Duodenal mucosa (tissue), 2 donors: ENCODE results near the gene AKAP17A.
"Not testable (repeated sequence)": the region's sequence is repeated elsewhere in the genome, so short reads cannot be mapped to it uniquely, and the experiment has no call there.

Experiments used
- H3K27ac ChIP-seq: one replicate; pipeline ENCODE4 v1.7.0; 2013; ENCODE audit warnings: low read depth, low read length
- H3K27me3 ChIP-seq, 2 donors: one replicate each; pipeline ENCODE4 v1.7.0; 2013; ENCODE audit warnings: low read length in 2 of 2, control low read depth in 1 of 2; ENCODE audit not compliant: insufficient read depth in 2 of 2, control insufficient read depth in 1 of 2
- H3K36me3 ChIP-seq, 2 donors: one replicate each; pipeline ENCODE4 v1.7.0; 2013; ENCODE audit warnings: low read length in 2 of 2, control low read depth in 1 of 2; ENCODE audit not compliant: insufficient read depth in 2 of 2, control insufficient read depth in 1 of 2
- H3K4me1 ChIP-seq, 2 donors: one replicate each; pipeline ENCODE4 v1.7.0; 2013; ENCODE audit warnings: low read length in 2 of 2, control low read depth in 1 of 2; ENCODE audit not compliant: insufficient read depth in 2 of 2, control insufficient read depth in 1 of 2
- H3K4me3 ChIP-seq, 2 donors: one replicate each; pipeline ENCODE4 v1.7.0; 2013; ENCODE audit warnings: low read length in 2 of 2, low read depth in 1 of 2
- H3K9ac ChIP-seq, 2 donors: one replicate each; pipeline ENCODE4 v1.7.0; 2013; ENCODE audit warnings: low read length in 2 of 2, low read depth in 1 of 2
- H3K9me3 ChIP-seq, 2 donors: one replicate each; pipeline ENCODE4 v1.7.0; 2013; ENCODE audit warnings: low read length in 2 of 2, control low read depth in 1 of 2; ENCODE audit not compliant: control insufficient read depth in 1 of 2

AKAP17A gene, protein sequence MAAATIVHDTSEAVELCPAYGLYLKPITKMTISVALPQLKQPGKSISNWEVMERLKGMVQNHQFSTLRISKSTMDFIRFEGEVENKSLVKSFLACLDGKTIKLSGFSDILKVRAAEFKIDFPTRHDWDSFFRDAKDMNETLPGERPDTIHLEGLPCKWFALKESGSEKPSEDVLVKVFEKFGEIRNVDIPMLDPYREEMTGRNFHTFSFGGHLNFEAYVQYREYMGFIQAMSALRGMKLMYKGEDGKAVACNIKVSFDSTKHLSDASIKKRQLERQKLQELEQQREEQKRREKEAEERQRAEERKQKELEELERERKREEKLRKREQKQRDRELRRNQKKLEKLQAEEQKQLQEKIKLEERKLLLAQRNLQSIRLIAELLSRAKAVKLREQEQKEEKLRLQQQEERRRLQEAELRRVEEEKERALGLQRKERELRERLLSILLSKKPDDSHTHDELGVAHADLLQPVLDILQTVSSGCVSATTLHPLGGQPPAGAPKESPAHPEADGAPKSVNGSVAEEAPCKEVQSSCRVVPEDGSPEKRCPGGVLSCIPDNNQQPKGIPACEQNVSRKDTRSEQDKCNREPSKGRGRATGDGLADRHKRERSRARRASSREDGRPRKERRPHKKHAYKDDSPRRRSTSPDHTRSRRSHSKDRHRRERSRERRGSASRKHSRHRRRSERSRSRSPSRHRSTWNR

DNA sequence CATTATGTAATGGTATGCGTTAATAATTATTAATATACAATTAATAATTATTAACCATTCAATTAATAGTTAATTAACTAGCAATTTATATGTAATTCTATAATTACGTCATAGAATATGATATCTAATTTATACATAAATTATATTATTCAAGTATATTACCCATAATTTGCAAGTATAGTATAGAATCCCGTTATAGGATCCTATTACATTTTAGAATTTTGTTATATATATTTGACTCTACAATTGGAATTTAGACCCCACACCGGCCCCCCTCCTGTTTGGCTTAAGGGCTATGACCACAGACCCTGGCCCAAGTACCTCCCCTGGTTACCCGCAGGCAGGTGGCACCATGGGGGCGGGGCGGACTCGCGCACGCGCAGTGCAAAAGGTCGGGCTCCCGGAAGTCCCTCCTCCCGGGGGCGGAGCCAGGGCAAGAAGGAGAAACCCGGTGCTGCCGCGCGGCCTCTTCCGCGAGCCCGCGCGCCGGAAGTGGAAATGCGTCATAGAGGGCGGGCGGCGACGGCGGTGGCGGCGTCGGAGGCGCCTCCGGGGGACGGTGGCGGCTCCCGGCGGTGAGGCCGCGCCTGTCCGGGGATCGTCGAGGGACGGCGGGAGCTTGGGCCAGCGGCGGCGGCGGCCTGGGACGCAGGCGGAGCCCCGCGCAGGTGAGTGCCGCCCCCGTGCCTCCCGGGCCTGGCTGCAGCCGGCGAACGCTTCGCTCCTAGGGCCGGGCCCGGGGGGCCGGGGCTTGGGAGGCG lies at the start of gene AKAP17A:
TSS of gene AKAP17A (plus strand) at position 503 of the 761 bp plus-strand sequence. CDS start 1,859 bp downstream, outside the sequence.
- peak within 1 kb of the TSS; percentile 58 to 93 for H3K9ac ChIP-seq
- H3K4me1 ChIP-seq = peaks cover 9 to 18% of the 10 kb centered on the region in 2 donors
- H3K27ac ChIP-seq = peak within 1 kb of the TSS; percentile 66
- no peaks in the 10 kb centered on the region for H3K9me3 ChIP-seq
- H3K27me3 ChIP-seq = no peaks in the 10 kb centered on the region
- peak within 1 kb of the TSS; percentile 88 to 91 for H3K4me3 ChIP-seq
- peaks cover 20 to 29% of the 10 kb centered on the region in 2 donors for H3K36me3 ChIP-seq

DNA sequence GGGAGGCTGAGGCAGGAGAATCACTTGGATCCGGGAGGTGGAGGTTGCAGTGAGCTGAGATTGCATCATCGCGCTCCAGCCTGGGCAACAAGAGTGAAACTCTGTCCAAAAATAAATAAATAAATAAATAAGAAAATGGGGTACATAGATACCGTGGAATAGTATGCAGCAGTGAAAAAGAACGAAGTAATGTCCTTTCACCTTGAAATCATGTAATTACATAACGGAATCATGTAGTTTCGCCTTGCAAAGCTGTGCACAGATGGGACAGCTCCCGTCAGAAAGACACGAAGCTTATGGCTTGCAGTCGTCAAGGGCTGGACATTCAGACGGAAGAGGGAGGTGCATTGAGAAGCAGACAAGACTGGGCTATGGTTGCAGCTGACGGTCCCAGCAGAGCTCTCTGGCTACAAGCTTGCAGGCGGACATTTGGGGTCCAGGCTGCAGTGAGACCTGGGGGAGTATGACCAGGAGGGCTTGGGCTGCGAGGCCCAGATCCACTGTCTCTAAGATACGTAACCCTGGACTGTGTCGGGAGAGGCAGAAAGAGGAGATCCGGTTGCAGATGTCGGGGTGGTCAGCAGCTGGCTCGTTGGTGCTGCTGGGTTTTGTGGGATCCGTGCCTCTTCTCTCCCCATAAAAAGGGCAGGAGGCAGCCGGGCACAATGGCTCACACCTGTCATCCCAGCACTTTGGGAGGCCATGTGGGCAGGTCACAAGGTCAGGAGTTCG lies 48.2 kb upstream of the AKAP17A start:
- no peak overlapping the region for H3K9ac ChIP-seq

DNA sequence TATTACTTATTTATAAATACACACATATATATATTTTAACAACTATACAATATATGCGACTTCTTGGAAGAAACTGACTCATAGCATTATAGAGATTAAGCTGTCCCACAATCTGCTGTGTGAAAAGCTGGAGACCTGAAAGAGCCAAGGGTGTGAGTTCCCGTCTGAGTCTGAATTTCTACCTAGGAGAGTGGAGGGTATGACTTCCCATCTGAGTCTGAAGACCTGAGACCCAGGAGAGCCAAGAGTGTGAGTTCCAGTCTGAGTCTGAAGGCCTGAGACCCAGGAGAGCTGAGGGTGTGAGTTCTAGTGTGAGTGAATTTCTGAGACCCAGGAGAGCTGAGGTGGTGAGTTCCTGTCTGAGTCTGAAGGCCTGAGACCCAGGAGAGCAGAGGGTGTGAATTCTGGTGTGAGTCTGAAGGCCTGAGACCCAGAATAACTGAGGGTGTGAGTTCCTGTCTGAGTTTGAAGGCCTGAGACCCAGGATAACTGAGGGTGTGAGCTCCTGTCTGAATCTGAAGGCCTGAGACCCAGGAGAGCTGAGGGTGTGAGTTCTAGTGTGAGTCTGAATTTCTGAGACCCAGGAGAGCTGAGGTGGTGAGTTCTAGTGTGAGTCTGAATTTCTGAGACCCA lies 45.5 kb upstream of the AKAP17A start:
- Histone ChIP-seq H3K36me3 (no peaks in the 10 kb centered on the region), H3K27me3 (no peaks in the 10 kb centered on the region), H3K4me1 (no peaks in the 10 kb centered on the region), H3K27ac (no peak overlapping the region), H3K9me3 (no peaks in the 10 kb centered on the region), H3K4me3 (no peak overlapping the region), H3K9ac (no peak overlapping the region)

More for the DNA sequence above, 48.2 kb upstream of the AKAP17A start:
- Histone ChIP-seq H3K4me3 (no peak overlapping the region), H3K4me1 (no peaks in the 10 kb centered on the region), H3K27me3 (no peaks in the 10 kb centered on the region), H3K27ac (no peak overlapping the region), H3K9me3 (no peaks in the 10 kb centered on the region), H3K36me3 (no peaks in the 10 kb centered on the region)

DNA sequence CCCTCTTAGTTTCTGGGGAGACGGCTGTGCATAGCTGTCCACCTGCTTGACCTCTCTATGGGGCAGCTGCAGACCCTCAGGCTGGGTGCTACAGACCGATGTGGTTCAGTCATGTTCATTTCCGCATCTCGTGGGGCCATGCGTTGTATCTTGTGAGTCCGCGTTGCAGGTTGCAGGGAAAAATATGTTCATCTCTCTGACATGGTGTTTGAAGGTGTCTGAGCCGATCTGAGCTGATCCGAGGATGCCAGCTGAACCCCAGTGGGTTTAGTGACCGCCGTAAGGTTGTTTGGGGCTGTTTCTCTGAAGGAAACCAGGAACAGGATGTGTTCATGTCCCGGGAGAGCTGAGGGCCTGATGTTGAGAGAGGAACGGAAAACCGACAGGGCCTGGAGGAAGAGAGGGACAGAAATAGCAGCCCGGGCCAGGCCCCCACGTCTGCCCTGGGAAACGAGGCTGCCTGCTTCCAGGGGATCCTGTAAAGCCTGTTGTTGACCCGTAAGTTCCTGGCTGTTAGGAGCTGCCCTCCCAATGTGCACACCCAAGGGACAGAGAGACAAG lies 44.6 kb upstream of the AKAP17A start:
- Histone ChIP-seq H3K9ac (no peak overlapping the region), H3K27ac (no peak overlapping the region), H3K4me3 (no peak overlapping the region), H3K27me3 (no peaks in the 10 kb centered on the region), H3K4me1 (no peaks in the 10 kb centered on the region), H3K36me3 (no peaks in the 10 kb centered on the region), H3K9me3 (no peaks in the 10 kb centered on the region)

DNA sequence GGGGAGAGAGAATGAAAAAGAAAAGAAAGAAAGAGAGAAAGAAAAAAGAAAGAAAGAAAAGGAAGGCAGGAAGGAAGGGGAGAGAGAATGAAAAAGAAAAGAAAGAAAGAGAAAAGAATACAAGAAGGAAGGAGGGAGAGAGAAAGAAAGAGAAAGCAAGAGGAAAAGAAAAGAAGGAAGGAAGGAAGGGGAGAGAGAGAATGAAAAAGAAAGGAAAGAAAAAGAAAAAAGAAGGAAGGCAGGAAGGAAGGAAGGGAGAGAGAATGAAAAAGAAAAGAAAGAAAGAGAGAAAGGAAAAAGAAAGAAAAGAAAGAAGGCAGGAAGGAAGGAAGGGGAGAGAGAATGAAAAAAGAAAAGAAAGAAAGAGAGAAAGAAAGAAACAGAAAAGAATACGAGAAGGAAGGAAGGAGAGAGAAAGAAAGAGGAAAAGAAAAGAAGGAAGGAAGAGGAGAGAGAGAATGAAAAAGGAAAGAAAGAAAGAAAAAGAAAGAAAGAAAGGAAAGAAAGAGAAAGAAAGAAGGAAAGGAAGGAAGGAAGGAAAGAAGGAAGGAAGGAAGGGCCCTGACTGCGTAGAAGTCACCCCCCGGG lies 39.4 kb upstream of the AKAP17A start:
- Histone ChIP-seq H3K27ac (no peak overlapping the region), H3K4me1 (no peaks in the 10 kb centered on the region)

DNA sequence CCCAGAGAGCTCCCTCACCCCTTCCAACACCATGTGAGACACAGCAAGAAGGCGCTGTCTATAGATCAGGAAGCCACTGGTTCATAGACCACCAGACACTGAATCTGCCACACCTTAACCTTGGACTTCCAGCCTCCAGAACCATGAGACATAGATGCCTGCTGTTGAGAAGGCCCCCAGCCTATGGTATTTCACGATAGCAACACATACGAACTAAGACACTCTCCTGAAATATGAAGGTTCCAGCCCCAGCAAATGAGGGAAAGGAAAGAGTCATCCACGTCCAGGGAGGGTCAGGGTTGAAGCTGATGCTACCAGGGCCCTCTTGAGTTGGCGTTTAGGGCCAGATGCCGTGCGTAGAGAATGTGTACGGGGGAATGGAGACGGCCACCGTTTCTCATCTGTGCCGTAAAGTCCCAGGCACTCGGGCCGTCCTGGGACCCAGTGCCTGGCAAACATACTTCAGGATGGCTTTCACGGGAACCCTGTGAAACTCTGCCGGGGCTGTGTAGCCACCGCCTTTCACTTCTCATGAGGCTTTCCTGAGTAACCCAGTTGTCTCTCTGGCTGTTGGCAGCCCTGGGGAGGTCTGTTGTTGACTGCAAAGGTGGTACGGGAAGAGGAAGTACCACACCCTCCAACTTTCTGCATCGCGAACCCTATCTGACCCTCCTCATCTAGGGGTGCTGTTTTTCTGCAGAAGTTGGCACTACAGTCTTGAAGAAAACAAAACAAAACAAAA lies 36.8 kb upstream of the AKAP17A start:
- Histone ChIP-seq H3K9ac (no peak overlapping the region), H3K27ac (no peak overlapping the region)

More for the DNA sequence above, 39.4 kb upstream of the AKAP17A start:
- Histone ChIP-seq H3K27me3 (no peaks in the 10 kb centered on the region), H3K9ac (no peak overlapping the region), H3K9me3 (no peaks in the 10 kb centered on the region), H3K36me3 (no peaks in the 10 kb centered on the region), H3K4me3 (no peak overlapping the region)

DNA sequence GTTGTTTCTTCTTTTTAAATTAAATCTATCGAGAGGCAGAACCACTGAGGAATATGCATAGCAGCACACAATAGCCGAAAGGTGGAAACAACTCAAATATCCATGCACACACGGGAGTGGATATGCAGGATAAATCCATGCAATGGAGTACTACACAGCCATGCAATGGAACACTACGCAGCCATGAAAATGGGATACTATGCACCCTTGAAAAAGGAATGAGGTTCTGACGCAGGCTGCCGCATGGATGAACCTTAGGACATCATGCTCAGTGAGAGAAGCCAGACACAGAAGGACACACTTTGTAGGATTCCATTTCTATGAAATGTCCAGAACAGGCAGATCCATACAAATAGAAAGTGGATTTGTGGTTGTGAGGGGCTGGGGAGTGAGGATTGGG lies 36.0 kb upstream of the AKAP17A start:
- H3K4me3 ChIP-seq = no peak overlapping the region
- H3K27me3 ChIP-seq = no peaks in the 10 kb centered on the region
- no peak overlapping the region for H3K9ac ChIP-seq
- H3K27ac ChIP-seq = no peak overlapping the region
- H3K36me3 ChIP-seq = no peaks in the 10 kb centered on the region
- H3K9me3 ChIP-seq = no peaks in the 10 kb centered on the region
- no peaks in the 10 kb centered on the region for H3K4me1 ChIP-seq

More for the DNA sequence above, 36.8 kb upstream of the AKAP17A start:
- H3K4me1 ChIP-seq = no peaks in the 10 kb centered on the region
- H3K36me3 ChIP-seq = no peaks in the 10 kb centered on the region
- no peak overlapping the region for H3K4me3 ChIP-seq
- H3K27me3 ChIP-seq = no peaks in the 10 kb centered on the region
- no peaks in the 10 kb centered on the region for H3K9me3 ChIP-seq

DNA sequence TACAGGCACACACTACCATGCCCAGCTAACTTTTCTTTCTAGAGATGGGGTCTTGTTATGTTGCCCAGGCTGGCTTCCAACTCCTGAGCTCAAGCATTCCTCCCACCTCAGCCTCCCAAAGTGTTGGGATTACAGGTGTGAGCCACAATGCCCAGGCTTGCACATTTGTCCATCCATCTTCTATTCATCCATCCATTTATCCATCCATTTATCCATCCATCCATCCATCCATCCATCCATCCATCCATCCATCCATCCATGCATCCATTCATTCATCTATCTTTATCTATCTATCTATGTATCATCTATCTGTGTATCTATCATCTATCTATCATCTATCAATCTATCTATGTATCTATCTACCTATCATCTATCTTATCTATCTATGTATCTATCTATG lies 34.0 kb upstream of the AKAP17A start:
- H3K9ac ChIP-seq = not testable (repeated sequence)

More for the DNA sequence above, 34.0 kb upstream of the AKAP17A start:
- not testable (repeated sequence) for H3K4me1 ChIP-seq, H3K27ac ChIP-seq, H3K4me3 ChIP-seq, H3K27me3 ChIP-seq, H3K9me3 ChIP-seq, H3K36me3 ChIP-seq
